AG09309 (cell line): ENCODE measurements around the gene HSF5.

Experiments
- DNase-seq: peaks from one replicate; pipeline ENCODE4 v3.0.0-alpha.2; 2010; ENCODE audit warnings: low read depth
- H3K4me3 ChIP-seq: 2 replicates; pipeline ENCODE4 v1.5.1; 2011; ENCODE audit warnings: mild to moderate bottlenecking, low read depth, low read length, moderate library complexity; ENCODE audit not compliant: control insufficient read depth
- TF ChIP-seq, protein P1 (sequence below): IDR thresholded peaks from 2 replicates; pipeline ENCODE4 v1.5.1; 2011; ENCODE audit warnings: mild to moderate bottlenecking, low read depth, low read length, inconsistent platforms; ENCODE audit not compliant: insufficient read depth, control insufficient read depth; ENCODE audit errors: missing control alignments

Gene HSF5

DNA sequence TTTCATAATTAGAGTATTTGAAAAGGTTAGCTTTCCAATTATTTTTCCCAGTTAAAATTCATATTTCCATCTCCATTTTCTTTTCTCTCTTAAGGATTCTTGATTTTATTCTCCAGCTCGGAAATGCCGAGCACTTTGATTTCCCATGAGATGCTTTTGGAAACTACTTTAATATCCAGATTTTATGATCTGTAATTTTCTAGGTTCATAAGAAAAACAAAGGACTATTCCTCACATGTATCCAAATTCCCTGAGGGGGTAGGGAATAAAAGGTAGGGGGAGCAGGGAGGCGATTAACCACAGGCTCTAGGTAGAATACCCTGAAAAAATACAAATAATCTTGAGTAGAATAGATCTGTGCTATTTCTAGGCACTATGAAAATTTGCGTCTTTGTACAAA is 71.8 kb downstream of the HSF5 start:
- TF ChIP-seq, protein P1, sequence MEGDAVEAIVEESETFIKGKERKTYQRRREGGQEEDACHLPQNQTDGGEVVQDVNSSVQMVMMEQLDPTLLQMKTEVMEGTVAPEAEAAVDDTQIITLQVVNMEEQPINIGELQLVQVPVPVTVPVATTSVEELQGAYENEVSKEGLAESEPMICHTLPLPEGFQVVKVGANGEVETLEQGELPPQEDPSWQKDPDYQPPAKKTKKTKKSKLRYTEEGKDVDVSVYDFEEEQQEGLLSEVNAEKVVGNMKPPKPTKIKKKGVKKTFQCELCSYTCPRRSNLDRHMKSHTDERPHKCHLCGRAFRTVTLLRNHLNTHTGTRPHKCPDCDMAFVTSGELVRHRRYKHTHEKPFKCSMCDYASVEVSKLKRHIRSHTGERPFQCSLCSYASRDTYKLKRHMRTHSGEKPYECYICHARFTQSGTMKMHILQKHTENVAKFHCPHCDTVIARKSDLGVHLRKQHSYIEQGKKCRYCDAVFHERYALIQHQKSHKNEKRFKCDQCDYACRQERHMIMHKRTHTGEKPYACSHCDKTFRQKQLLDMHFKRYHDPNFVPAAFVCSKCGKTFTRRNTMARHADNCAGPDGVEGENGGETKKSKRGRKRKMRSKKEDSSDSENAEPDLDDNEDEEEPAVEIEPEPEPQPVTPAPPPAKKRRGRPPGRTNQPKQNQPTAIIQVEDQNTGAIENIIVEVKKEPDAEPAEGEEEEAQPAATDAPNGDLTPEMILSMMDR = no peak
- no peak overlapping the region for H3K4me3 ChIP-seq
- DNase-seq = no peak

DNA sequence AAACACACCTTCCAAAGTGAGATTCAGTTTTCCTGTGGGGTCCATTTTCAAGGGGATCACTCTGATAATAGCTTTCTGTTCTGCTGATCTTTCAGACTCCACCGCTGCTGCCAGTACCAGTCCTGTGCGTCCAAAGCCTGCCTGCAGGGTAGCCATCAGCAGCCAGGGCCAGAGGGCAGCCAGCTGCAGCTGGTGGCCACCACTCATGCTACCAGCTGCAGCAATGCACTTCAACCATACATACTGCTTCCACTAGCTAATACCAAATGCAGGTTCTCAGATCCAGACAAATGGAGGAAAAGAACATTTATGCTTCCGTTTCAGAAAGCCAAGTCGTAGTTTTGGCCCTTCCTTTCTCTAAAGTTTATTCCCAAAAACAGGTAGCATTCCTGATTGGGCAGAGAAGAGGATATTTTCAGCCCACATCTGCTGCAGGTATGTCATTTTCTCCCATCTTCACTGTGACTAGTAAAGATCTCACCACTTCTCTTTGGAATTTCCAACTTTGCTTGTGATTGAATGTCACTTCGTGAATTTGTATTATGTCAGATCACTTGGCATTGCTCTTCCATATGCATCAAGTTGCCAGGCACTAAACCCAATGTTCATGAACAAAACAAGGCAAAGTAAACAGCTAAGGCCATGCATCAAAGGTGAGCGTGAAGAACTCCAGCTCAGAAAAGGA is 72.7 kb downstream of the HSF5 start:
- no peak overlapping the region for H3K4me3 ChIP-seq
- DNase-seq = no peak
- TF ChIP-seq, protein P1 = no peak

DNA sequence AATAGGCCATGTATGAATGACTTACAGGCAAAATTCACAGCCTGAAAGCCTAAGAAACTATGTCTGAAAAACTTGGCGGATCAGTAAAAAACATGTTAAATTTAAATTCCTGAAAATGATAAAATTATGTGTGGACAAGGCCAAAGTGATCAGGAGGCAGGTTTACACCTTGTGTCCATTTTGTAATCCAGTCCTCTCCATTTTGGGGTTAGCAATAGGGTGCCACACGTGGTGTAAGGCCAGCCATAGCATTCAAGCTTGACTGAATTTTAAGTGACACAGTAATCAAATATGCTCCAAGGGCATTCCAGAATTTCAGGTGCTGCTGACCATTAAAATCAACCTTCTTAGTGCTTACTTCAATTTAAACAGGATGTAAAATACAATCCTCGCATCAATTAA is 73.6 kb downstream of the HSF5 start:
- TF ChIP-seq, protein P1 = no peak
- no peak overlapping the region for H3K4me3 ChIP-seq
- DNase-seq = no peak

DNA sequence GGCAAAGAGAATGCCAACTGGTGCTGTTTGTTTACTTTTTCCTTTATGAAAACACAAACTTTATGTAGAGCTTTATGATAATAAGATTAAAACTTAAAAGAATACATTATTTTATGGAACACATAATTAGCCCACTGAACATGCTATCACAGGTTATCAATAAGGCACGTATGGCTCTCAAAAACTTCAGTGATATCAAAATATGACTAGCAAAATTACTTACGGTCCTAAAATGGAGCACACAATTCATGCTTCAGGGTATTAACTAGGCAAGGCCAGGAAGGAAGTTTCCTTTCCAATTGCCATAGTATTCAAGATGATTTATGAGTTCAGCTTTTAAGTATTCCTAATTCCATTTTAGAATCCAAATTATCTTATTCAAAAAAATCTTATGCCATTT is 74.5 kb downstream of the HSF5 start:
- H3K4me3 ChIP-seq = no peak overlapping the region
- no peak for DNase-seq
- TF ChIP-seq, protein P1 = no peak

DNA sequence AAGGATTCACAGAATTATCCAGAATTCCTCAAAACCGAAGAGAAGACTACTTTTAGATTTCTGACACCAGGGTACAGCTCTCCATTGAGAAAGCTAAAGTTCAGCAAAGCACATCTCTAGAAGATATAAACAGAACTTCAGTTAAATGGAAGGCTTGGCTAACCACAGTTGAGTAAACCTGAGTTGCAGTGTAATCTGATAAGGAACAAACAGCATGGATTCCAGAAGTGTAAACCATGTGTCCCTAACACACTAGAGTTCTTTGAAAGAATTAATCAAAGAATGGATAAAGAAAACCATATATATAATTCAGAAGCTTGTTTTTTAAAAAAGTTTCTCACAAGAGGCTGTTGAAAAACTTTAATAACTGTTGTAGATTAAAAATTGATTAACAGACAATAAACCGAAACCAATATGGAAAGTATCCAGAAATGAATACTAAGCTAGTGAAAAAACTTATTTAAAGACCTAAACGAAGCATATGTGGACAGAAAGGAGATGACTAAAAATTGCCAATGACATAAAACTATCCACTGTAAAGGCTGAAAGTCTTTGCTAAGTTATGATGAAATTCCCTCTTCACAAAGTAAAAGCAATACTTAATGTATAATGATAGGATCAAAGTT is 75.1 kb downstream of the HSF5 start:
- TF ChIP-seq, protein P1 = no peak
- DNase-seq = no peak
- H3K4me3 ChIP-seq = no peak overlapping the region

DNA sequence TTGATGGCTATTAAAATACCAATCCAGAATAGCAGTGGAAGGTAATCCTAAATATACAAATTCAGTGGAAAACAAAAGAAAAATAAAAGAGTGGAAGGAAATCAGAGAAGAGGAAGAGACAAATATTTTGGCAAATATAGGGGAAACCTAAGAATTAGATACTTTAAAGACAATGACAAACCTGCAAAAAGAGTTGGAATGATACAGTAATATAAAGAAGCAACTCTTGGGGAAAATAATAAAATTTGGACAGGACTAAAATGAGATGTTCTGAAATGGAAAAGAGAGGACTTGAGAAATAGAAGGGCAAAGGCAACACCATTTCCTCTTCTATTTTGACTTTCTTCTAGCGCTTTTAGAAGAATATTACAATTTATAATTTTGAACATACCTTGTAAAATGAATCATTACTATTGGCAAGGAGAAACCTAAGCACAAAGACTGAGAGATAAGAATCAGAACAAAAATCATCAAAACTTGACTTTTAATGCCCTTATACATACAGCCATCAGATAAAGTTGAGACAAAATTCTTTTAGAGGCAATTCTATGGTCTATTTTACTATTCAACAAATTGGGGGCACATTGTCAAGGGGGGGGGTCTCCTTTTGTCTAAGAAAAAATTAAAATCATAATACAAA is 76.0 kb downstream of the HSF5 start:
- TF ChIP-seq, protein P1 = no peak
- DNase-seq = no peak
- H3K4me3 ChIP-seq = no peak overlapping the region
